GM23338 (cell line): ENCODE results near the gene EPX. TPM values are rescaled to one million over a fixed set of nuclear protein-coding genes. Genes with fewer than 3 reads are reported as not detected.

Experiments used
- ATAC-seq: fragments of 200-7000 bp; cut with Tn5 transposase; 3 replicates; pipeline ENCODE4 v1.9.1; 2020
- DNase-seq: peaks from one replicate; pipeline ENCODE4 v3.0.0-alpha.2; 2015; ENCODE audit warnings: low spot score
- H2AFZ ChIP-seq: fragments of 200-600 bp; sonication (generic); 2 replicates; pipeline ENCODE4 v1.8.0; 2016; ENCODE audit warnings: antibody characterized with exemption, mild to moderate bottlenecking, moderate library complexity
- H3F3A ChIP-seq: fragments of 200-600 bp; sonication (generic); replicated peaks from 2 replicates; pipeline ENCODE4 v1.8.0; 2017; ENCODE audit warnings: antibody characterized with exemption, mixed run types, low read depth
- H3K27ac ChIP-seq: fragments of 200-600 bp; sonication (generic); 2 replicates; pipeline ENCODE4 v1.6.1; 2016; ENCODE audit warnings: low read depth
- H3K27me3 ChIP-seq: fragments of 200-600 bp; sonication (generic); 2 replicates; pipeline ENCODE4 v1.8.0; 2016; ENCODE audit warnings: mild to moderate bottlenecking, mixed run types, moderate library complexity; ENCODE audit not compliant: insufficient read depth
- H3K36me3 ChIP-seq: fragments of 200-600 bp; sonication (generic); 2 replicates; pipeline ENCODE4 v1.8.0; 2016; ENCODE audit warnings: mild to moderate bottlenecking; ENCODE audit not compliant: insufficient read depth
- H3K4me1 ChIP-seq: fragments of 200-600 bp; sonication (generic); 2 replicates; pipeline ENCODE4 v1.8.0; 2016; ENCODE audit warnings: mild to moderate bottlenecking, moderate library complexity; ENCODE audit not compliant: insufficient read depth
- H3K4me2 ChIP-seq: fragments of 200-600 bp; sonication (generic); 2 replicates; pipeline ENCODE4 v1.7.1; 2017; ENCODE audit warnings: mixed run types
- H3K4me3 ChIP-seq: fragments of 200-600 bp; sonication (generic); 2 replicates; pipeline ENCODE4 v1.6.1; 2016; ENCODE audit warnings: mixed run types
- H3K79me2 ChIP-seq: fragments of 200-600 bp; sonication (generic); replicated peaks from 2 replicates; pipeline ENCODE4 v1.8.0; 2017; ENCODE audit warnings: mild to moderate bottlenecking; ENCODE audit not compliant: insufficient read depth
- H3K9me2 ChIP-seq: fragments of 200-600 bp; sonication (generic); 2 replicates; pipeline ENCODE4 v1.8.0; 2017; ENCODE audit not compliant: insufficient read depth
- H4K20me1 ChIP-seq: fragments of 200-600 bp; sonication (generic); replicated peaks from 2 replicates; pipeline ENCODE4 v1.8.0; 2017; ENCODE audit warnings: mild to moderate bottlenecking; ENCODE audit not compliant: insufficient read depth
- H3K27ac Mint-ChIP-seq: 2 replicates; pipeline ENCODE4 v1.8.0; 2020; ENCODE audit warnings: inconsistent platforms, mild to moderate bottlenecking, moderate library complexity, mixed read lengths
- H3K27me3 Mint-ChIP-seq: 3 replicates; pipeline ENCODE4 v1.8.0; 2022; ENCODE audit warnings: low read depth, mild to moderate bottlenecking, moderate library complexity, mixed read lengths, inconsistent platforms; ENCODE audit not compliant: insufficient read depth, poor library complexity
- H3K36me3 Mint-ChIP-seq: 3 replicates; pipeline ENCODE4 v1.8.0; 2021; ENCODE audit warnings: low read depth, mild to moderate bottlenecking, inconsistent platforms, moderate library complexity, mixed read lengths
- H3K4me1 Mint-ChIP-seq: 3 replicates; pipeline ENCODE4 v1.8.0; 2020; ENCODE audit warnings: mild to moderate bottlenecking, inconsistent platforms, mixed read lengths
- H3K4me3 Mint-ChIP-seq: 3 replicates; pipeline ENCODE4 v1.8.0; 2021; ENCODE audit warnings: moderate library complexity, mild to moderate bottlenecking, inconsistent platforms, mixed read lengths
- H3K9me3 Mint-ChIP-seq: 3 replicates; pipeline ENCODE4 v1.8.0; 2020; ENCODE audit warnings: moderate library complexity, mild to moderate bottlenecking, inconsistent platforms, mixed read lengths
- CREB1 ChIP-seq: fragments of 250-450 bp; sonication (Bioruptor Pico); IDR thresholded peaks from 2 replicates; pipeline ENCODE4 v1.5.0; 2020; ENCODE audit warnings: low read depth, mild to moderate bottlenecking, moderate library complexity
- ETS1 ChIP-seq: IDR thresholded peaks from 2 replicates; pipeline ENCODE4 v1.6.1; 2016; ENCODE audit warnings: antibody characterized with exemption
- EZH2 ChIP-seq: fragments of 200-600 bp; sonication (generic); IDR thresholded peaks from one replicate; pipeline ENCODE4 v1.8.0; 2017; ENCODE audit warnings: antibody characterized with exemption, mild to moderate bottlenecking, low read depth; ENCODE audit not compliant: unreplicated experiment
- EZH2phosphoT487 ChIP-seq: fragments of 200-600 bp; sonication (generic); IDR thresholded peaks from one replicate; pipeline ENCODE4 v1.8.1; 2018; ENCODE audit warnings: antibody characterized with exemption; ENCODE audit not compliant: unreplicated experiment
- JUNB ChIP-seq: IDR thresholded peaks from one replicate; pipeline ENCODE4 v1.6.1; 2016; ENCODE audit warnings: antibody characterized with exemption; ENCODE audit not compliant: unreplicated experiment
- NANOG ChIP-seq: IDR thresholded peaks from 2 replicates; pipeline ENCODE4 v1.6.1; 2016; ENCODE audit warnings: antibody characterized with exemption, borderline replicate concordance
- POLR2AphosphoS5 ChIP-seq: IDR thresholded peaks from 2 replicates; pipeline ENCODE4 v1.6.1; 2016; ENCODE audit warnings: antibody characterized with exemption, low read depth
- REST ChIP-seq: IDR thresholded peaks from one replicate; pipeline ENCODE4 v1.6.1; 2018; ENCODE audit warnings: antibody characterized with exemption; ENCODE audit not compliant: unreplicated experiment
- STAT1 ChIP-seq: IDR thresholded peaks from one replicate; pipeline ENCODE4 v1.6.1; 2016; ENCODE audit warnings: antibody characterized with exemption; ENCODE audit not compliant: unreplicated experiment
- ZNF114 ChIP-seq: fragments of 250-450 bp; sonication (Bioruptor Pico); IDR thresholded peaks from 2 replicates; pipeline ENCODE4 v1.5.0; 2020; ENCODE audit warnings: mild to moderate bottlenecking, moderate library complexity
- ZNF331 ChIP-seq: fragments of 250-450 bp; sonication (Bioruptor Pico); IDR thresholded peaks from 2 replicates; pipeline ENCODE4 v1.5.0; 2020; ENCODE audit warnings: low read depth, mild to moderate bottlenecking, moderate library complexity
- ZNF462 ChIP-seq: fragments of 250-450 bp; sonication (Bioruptor Pico); IDR thresholded peaks from 2 replicates; pipeline ENCODE4 v1.5.0; 2020; ENCODE audit warnings: mild to moderate bottlenecking, moderate library complexity
- polyA plus RNA-seq: library from polyadenylated mRNA; unstranded; fragments of >200 nt; fragmentation: Nextera tagmentation; extraction: Ambion mirVana; gene quantifications from 2 replicates; pipeline ENCODE4 v1.2.1, GENCODE V29; 2016
- total RNA-seq: library from RNA; depleted of rRNA; stranded (reverse); fragments of >200 nt; shearing (Covaris generic); gene quantifications from 2 replicates; pipeline ENCODE4 v1.2.3, GENCODE V29; 2014
- TF ChIP-seq, protein P1 (sequence below), 2 experiments: fragments of 200-600 bp in 1 of 2; sonication (generic) in 1 of 2; conservative IDR thresholded peaks; 2 replicates each; pipeline versions ENCODE4 v1.5.1 to v1.6.1; 2016 to 2017; ENCODE audit warnings: antibody characterized with exemption in 2 of 2, low read depth in 2 of 2, mild to moderate bottlenecking in 2 of 2, moderate library complexity in 1 of 2

The EPX gene
- total and polyA plus RNA-seq, 2 experiments from 2014 or later, result 0.10 TPM; not detected in 1

- no peak overlapping the region for H2AFZ ChIP-seq
- H3K27me3 Mint-ChIP-seq, result no peaks in the 10 kb centered on the region
- H4K20me1 ChIP-seq, result no peaks in the 10 kb centered on the region
- H3K27ac ChIP-seq, result no peak overlapping the region
- no peaks in the 10 kb centered on the region for H3K79me2 ChIP-seq
- no peaks in the 10 kb centered on the region; the same call in 1 of the 2 replicates for H3K4me1 ChIP-seq
- H3K4me3 ChIP-seq, result no peak overlapping the region
- no peaks in the 10 kb centered on the region for H3K4me1 Mint-ChIP-seq
- ATAC-seq (no peak), DNase-seq (no peak)
- H3K9me3 Mint-ChIP-seq, result no peaks in the 10 kb centered on the region
- no peak overlapping the region for H3K27ac Mint-ChIP-seq
- TF ChIP-seq ZNF331 (CRISPR knock-in tag), result no peak
- TF ChIP-seq REST, result no peak
- TF ChIP-seq ZNF462 (CRISPR knock-in tag), result no peak
- no peak for TF ChIP-seq STAT1
- TF ChIP-seq CREB1 (CRISPR knock-in tag), result no peak
- no peak for TF ChIP-seq POLR2AphosphoS5
- no peak for TF ChIP-seq ZNF114
- no peak for TF ChIP-seq ETS1
- TF ChIP-seq NANOG, result no peak
- TF ChIP-seq EZH2phosphoT487, result no peak
- TF ChIP-seq, protein P1, sequence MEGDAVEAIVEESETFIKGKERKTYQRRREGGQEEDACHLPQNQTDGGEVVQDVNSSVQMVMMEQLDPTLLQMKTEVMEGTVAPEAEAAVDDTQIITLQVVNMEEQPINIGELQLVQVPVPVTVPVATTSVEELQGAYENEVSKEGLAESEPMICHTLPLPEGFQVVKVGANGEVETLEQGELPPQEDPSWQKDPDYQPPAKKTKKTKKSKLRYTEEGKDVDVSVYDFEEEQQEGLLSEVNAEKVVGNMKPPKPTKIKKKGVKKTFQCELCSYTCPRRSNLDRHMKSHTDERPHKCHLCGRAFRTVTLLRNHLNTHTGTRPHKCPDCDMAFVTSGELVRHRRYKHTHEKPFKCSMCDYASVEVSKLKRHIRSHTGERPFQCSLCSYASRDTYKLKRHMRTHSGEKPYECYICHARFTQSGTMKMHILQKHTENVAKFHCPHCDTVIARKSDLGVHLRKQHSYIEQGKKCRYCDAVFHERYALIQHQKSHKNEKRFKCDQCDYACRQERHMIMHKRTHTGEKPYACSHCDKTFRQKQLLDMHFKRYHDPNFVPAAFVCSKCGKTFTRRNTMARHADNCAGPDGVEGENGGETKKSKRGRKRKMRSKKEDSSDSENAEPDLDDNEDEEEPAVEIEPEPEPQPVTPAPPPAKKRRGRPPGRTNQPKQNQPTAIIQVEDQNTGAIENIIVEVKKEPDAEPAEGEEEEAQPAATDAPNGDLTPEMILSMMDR (conservative IDR thresholded peaks at IDR 0.05; ENCODE audit: low read depth in 2 of 2), result no peak
- TF ChIP-seq JUNB, result no peak
- no peak for TF ChIP-seq EZH2
- H3K9me2 ChIP-seq, result no peaks in the 10 kb centered on the region
- no peaks in the 10 kb centered on the region for H3F3A ChIP-seq
- H3K36me3 ChIP-seq, result no peaks in the 10 kb centered on the region
- peaks cover 15% of the 10 kb centered on the region; the same call in 1 of the 2 replicates for H3K27me3 ChIP-seq
- H3K4me3 Mint-ChIP-seq, result no peak overlapping the region
- no peak overlapping the region for H3K4me2 ChIP-seq
- no peaks in the 10 kb centered on the region for H3K36me3 Mint-ChIP-seq
Observed at GRCh38 chr17:58234512-58234911, 42.0 kb downstream of the EPX start.
